Effector CD8-positive, alpha-beta T cell (primary cell): ENCODE results near the gene ASMTL.
"Not testable (repeated sequence)": the region's sequence is repeated elsewhere in the genome, so short reads cannot be mapped to it uniquely, and the experiment has no call there.

Experiments
- DNase-seq: peaks from one replicate; lab custom pipeline; 2025; lab: John Stamatoyannopoulos, UW

The ASMTL gene

DNA sequence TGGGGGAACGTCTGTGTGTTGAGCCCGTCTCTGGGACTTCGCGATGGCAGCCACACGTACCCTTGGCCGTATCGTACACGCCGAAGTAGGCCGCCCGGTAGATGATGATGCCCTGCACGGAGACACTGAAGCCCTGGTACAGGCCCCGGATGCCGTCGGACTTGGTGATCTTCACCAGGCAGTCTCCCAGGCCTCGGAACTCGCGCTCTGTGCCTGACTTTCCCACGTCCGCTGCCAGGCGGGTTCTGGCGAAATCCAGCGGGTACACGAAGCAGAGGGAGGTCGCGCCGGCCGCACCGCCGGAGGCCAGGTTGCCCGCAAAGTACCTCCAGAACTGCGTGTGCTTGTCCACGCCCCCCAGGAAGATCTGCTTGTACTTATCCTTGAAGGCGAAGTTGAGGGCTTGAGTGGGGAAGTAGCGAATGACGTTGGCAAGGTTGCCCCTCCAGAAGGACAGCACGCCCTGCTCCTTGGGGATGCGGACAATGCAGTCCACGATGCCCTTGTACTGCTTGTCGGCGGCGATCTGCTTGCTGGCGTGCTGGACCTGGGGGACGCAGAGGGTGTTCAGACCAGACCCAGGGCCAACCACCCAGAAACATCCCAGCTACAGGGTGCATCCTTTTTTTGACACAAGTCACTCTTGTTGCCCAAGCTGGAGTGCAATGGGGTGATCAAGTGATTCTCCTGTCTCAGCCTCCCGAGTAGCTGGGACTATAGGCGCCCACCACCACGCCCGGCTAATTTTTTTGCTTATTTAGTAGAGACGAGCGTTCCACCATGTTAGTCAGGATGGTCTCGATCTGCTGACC is 63.3 kb downstream of the ASMTL start:
- DNase-seq = no peak

DNA sequence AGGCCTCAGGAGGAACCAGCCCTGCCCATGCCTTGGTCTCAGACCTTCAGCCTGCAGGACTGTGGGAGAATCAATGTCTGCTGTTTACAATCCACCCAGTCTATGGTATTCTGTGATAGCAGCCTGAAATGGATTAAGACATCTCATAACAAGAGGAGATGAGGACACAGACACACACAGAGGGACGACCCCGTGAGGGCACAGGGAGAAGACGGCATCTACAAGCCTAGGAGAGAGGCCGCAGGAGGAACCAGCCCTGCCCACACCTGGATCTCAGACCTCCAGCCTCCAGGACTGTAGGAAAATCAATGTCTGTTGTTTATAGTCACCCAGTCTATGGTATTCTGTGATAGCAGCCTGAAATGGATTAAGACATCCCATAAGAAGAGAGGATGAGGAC is 64.1 kb downstream of the ASMTL start:
- no peak for DNase-seq

DNA sequence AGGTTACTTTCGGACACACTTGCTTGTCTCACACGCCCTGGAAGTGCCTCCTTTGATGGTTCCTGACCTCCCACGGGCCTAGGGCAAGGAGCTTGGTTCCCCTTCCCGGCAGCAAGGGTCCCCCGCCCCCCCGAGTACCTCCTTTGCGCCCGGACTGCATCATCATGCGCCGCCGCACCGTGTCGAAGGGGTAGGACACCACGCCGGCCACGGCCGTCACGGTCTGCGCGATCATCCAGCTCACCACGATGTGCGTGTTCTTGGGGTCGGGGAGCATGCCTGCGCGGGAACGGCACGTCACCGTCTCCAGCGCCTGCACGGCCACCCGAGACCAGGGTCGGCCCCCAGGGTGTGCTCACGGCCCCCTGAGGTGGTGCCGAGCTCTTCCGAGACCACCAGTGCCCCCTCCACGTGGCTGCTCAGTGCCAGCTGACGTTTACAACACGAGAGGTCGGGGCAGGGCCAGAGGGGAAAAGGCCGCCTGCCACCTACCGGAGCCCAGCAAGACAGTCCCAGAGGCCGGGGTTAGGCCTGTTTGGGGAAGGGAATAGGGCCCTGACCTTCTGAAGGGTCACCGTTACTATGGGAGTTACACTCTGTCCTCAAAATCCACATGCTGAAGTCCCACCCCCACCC is 65.5 kb downstream of the ASMTL start:
- no peak for DNase-seq

- DNase-seq = no peak
Observed at GRCh38 chrX:1386338-1387127, 66.2 kb downstream of the ASMTL start.

GRCh38 chrX:1385253-1386223 is 67.2 kb downstream of the ASMTL start:
- DNase-seq = no peak

DNA sequence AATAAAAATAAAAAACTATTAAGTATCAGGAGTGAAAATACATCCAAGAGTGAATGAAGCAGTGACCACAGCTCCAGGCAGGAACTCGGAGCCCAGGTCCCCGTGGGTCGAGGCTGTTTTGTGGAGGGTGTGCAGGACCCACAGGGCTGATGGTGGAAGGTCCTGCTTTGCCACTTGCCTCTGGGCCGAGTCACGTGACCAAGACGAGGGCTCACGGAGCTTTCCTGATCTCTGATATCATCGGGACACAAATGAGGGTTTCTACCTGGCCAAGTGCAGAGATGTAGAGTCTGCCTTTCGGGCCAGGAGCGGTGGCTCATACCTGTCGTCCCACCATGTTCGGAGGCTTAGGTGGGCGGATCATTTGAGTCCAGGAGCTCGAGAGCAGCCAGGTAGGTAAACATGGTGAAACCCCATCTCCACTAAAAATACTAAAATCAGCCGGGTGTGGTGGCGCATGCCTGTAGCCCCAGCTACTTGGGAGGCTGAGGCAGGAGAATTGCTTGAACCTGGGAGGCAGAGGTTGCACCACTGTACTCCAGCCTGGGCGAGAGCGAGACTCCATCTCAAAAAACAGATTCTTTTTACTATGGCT is 68.0 kb downstream of the ASMTL start:
- no peak for DNase-seq

- DNase-seq = no peak
Observed at GRCh38 chrX:1380672-1381233, 72.0 kb downstream of the ASMTL start.

DNA sequence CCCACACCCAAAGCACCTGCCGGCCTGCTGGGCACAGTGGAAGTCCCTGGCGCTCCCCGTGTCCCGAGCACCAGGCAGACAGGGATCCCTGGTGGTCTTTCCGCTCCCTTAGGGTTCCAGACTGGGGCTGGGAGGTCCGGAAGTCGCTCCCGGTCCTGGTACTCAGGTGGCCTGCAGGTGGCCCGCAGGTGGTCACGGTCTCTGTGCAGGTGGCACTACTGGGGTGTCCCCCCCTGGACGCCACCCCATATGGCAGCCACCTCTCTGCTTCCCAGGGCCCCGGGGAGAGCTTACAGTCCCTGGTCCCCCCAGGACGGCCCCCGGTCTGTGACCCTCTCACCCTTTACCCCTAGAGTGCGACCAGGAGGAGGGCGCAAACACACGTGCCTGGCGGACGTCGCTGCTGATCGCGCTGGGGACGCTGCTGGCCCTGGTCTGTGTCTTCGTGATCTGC is 74.4 kb downstream of the ASMTL start:
- DNase-seq = no peak

- DNase-seq = no peak
Observed at GRCh38 chrX:1368385-1368698, 84.4 kb downstream of the ASMTL start.

- not testable (repeated sequence) for DNase-seq
Observed at GRCh38 chrX:1366363-1366762, 86.3 kb downstream of the ASMTL start.

DNA sequence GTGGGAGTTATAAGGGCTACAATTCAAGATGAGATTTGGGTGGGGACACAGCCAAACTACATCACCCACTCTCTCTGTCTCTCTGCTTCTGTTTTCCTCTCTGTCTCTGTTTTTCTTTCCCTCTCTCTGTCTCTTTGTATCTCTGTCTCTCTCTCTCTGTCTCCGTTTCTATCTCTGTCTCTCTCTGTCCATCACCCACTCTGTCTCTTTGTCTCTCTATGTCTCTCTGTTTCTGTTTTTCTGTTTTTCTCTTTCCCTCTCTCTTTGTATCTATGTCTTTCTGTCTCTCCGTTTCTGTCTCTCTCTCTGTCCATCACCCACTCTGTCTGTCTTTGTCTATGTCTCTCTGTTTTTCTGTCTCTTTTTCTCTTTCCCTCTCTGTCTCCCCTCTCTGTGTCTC is 90.8 kb downstream of the ASMTL start:
- DNase-seq = no peak

DNA sequence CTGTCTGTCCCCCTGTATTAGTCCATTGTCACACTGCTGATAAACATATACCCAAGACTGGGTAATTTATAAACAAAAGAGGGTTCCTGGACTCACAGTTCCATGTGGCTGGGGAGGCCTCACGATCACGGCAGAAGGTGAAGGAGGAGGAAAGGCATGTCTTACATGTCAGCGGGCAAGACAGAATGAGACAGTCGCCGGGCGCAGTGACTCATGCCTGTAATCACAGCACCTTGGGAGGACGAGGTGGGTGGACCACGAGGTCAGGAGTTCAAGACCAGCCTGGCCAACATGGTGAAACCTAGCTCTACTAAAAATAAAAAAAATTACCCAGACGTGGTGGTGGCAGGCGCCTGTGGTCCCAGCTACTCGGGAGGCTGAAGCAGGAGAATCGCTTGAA is 91.4 kb downstream of the ASMTL start:
- no peak for DNase-seq

DNA sequence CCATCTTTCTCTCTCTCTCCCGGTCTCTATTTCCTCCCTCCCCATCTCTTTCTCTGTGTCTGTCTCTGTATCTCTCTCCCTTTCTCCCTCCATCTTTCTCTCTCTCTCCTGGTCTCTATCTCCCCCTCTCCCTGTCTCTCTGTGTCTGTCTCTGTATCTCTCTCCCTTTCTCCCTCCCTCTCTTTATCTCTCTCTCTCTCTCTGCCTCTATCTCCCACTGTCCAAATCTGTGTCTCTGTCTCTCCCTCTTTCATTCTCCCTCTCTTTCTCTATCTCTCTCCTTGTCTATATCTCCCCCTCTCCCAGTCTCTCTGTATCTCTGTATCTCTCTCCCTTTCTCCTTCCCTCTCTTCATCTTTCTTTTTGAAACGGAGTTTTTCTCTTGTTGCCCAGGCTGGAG is 92.5 kb downstream of the ASMTL start:
- DNase-seq = no peak

DNA sequence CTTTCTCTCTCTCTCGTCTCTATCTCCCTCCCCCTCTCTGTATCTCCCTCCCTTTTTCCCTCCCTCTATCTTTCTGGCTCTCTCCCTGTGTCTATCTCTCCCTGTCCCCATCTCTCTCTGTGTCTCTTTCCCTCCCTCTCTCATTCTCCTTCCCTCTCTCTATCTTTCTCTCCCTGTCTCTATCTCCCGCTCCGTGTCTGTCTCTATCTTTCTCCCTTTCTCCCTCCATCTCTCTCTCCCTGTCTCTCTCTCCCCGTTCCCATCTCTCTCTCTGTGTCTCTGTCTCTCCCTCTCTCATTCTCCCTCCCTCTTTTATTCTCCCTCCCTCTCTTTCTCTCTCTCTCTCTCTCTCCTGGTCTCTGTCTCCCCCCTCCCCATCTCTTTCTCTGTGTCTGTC is 93.2 kb downstream of the ASMTL start:
- no peak for DNase-seq

- DNase-seq = no peak
Observed at GRCh38 chrX:1358793-1359476, 93.8 kb downstream of the ASMTL start.

- DNase-seq = no peak
Observed at GRCh38 chrX:1357993-1358392, 94.7 kb downstream of the ASMTL start.

- no peak for DNase-seq
Observed at GRCh38 chrX:1355131-1356046, 97.3 kb downstream of the ASMTL start.

- no peak for DNase-seq
Observed at GRCh38 chrX:1354036-1355019, 98.4 kb downstream of the ASMTL start.
